HG03045 (cell line): ENCODE measurements around the gene GOSR1.
"Not testable (repeated sequence)": the region's sequence is repeated elsewhere in the genome, so short reads cannot be mapped to it uniquely, and the experiment has no call there.

ENCODE experiments used
- ATAC-seq: cut with Tn5 transposase; IDR thresholded peaks from one replicate; pipeline ENCODE4 v1.9.1; 2021; ENCODE audit warnings: mild to moderate bottlenecking, moderate library complexity; ENCODE audit not compliant: unreplicated experiment

The GOSR1 gene

GRCh38 chr17:30503558-30503957 is 26.4 kb downstream of the GOSR1 start:
- ATAC-seq = no peak

- no peak for ATAC-seq
Observed at GRCh38 chr17:30505868-30506417, 28.7 kb downstream of the GOSR1 start.

- ATAC-seq = no peak
Observed at GRCh38 chr17:30506481-30506880, 29.3 kb downstream of the GOSR1 start.

- no peak for ATAC-seq
Observed at GRCh38 chr17:30513346-30513745, 36.1 kb downstream of the GOSR1 start.

- ATAC-seq = no peak
Observed at GRCh38 chr17:30514895-30515596, 37.8 kb downstream of the GOSR1 start.

- no peak for ATAC-seq
Observed at GRCh38 chr17:30517786-30518185, 40.6 kb downstream of the GOSR1 start.

- ATAC-seq = no peak
Observed at GRCh38 chr17:30519166-30519565, 42.0 kb downstream of the GOSR1 start.

- ATAC-seq = no peak
Observed at GRCh38 chr17:30519707-30520106, 42.5 kb downstream of the GOSR1 start.

- ATAC-seq = no peak
Observed at GRCh38 chr17:30520436-30520835, 43.2 kb downstream of the GOSR1 start.

GRCh38 chr17:30520882-30521281 is 43.7 kb downstream of the GOSR1 start:
- no peak for ATAC-seq

GRCh38 chr17:30521766-30522165 is 44.6 kb downstream of the GOSR1 start:
- ATAC-seq = no peak

GRCh38 chr17:30523236-30523635 is 46.0 kb downstream of the GOSR1 start:
- ATAC-seq = not testable (repeated sequence)

GRCh38 chr17:30524847-30525246 is 47.6 kb downstream of the GOSR1 start:
- ATAC-seq = no peak

GRCh38 chr17:30526401-30526800 is 49.2 kb downstream of the GOSR1 start:
- no peak for ATAC-seq

GRCh38 chr17:30528701-30529100 is 51.5 kb downstream of the GOSR1 start:
- ATAC-seq = not testable (repeated sequence)

GRCh38 chr17:30530346-30531025 is 53.3 kb downstream of the GOSR1 start:
- no peak for ATAC-seq

GRCh38 chr17:30532871-30533270 is 55.7 kb downstream of the GOSR1 start:
- ATAC-seq = no peak

GRCh38 chr17:30534298-30534697 is 57.1 kb downstream of the GOSR1 start:
- ATAC-seq = no peak

- ATAC-seq = no peak
Observed at GRCh38 chr17:30534938-30535921, 58.0 kb downstream of the GOSR1 start.

GRCh38 chr17:30536846-30537245 is 59.6 kb downstream of the GOSR1 start:
- ATAC-seq = not testable (repeated sequence)

GRCh38 chr17:30537667-30538066 is 60.5 kb downstream of the GOSR1 start:
- not testable (repeated sequence) for ATAC-seq
